ENCODE results near the gene FIGNL2. TPM values are rescaled to one million over a fixed set of nuclear protein-coding genes. Genes with fewer than 3 reads are reported as not detected.

Gene FIGNL2
- total RNA-seq, 1 experiment from 2014 or later: 0.27 TPM

DNA sequence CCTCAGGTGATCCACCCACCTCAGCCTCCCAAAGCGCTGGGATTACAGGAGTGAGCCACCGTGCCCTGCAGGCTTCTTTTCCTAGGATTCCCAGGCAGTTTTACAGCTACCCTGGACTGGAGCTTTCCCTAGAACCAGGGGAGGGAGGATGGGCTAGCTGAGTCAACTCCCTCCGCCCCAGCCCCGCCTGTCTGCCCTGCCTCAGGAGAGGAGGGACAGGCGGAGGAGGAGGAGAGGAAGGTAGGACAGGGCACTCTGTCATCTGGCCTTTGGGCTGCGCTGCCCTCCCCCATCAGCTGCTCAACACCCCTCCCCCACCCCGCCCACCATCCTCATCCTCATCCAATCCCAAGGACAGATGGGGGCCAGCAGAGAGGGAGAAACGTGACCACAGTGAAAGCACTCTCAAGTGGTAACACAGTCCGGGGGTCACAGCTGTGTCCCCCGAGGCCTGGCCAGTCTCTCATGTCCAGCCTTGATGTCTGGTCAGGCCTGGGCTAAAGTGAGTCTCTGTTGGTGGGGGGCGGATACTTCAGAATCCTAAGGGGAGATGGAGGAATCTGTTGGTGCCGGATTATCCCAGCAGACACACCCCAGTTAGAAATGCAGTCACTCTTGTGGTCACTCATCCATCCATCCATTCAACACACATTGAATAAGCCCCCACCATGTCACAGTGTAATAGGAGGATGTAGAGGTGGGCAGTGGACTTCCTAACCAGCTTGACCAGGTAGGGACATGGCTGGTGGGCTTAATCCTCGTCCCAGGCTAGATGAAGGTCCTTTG, 12.3 kb downstream of the FIGNL2 start:
- Histone ChIP-seq H4K20me1 (ENCODE audit: insufficient read depth) (no peaks in the 10 kb centered on the region), H3K36me3 (ENCODE audit: control insufficient read depth in 1 of 2, insufficient read depth in 2 of 2, low read length in 2 of 2) (no peaks in the 10 kb centered on the region), H3K9ac (ENCODE audit: low read length) (no peak overlapping the region), H3K27ac (ENCODE audit: low read depth, low read length) (no peak overlapping the region), H3K9me2 (ENCODE audit: insufficient read depth) (no peaks in the 10 kb centered on the region), H3K27me3 (ENCODE audit: insufficient read depth, low read length) (peaks cover 23% of the 10 kb centered on the region; the same call in 1 of the 2 replicates), H3K4me1 (ENCODE audit: control insufficient read depth in 1 of 2, insufficient read depth in 2 of 2, low read length in 2 of 2) (peaks cover 0 to 9% of the 10 kb centered on the region in 2 experiments; a peak in 1 of 4 replicates), H3K79me2 (ENCODE audit: insufficient read depth, low read length) (no peaks in the 10 kb centered on the region), H3K4me2 (ENCODE audit: low read length) (peak overlapping the region; percentile 19; the same call in 1 of the 2 replicates), H3K9me3 (ENCODE audit: control insufficient read depth in 1 of 2, insufficient read depth in 1 of 2, low read depth in 1 of 2, low read length in 2 of 2) (no peaks in the 10 kb centered on the region), H3K4me3 (replicated peaks in 1 of 2; ENCODE audit: low read depth in 1 of 2, low read length in 2 of 2) (no peak overlapping the region), H2AFZ (ENCODE audit: low read depth, low read length, poor library complexity, severe bottlenecking) (no peak overlapping the region)
- BruUV-seq (replicated peaks): no TSS peak
- ChIA-PET RAD21 (ENCODE audit: low non-redundant PET in 1 of 2, low total read pairs in 2 of 2, uncharacterized antibody in 2 of 2, unreplicated experiment in 2 of 2) (no interaction called here), POLR2A (no interaction called here), CTCF (interaction anchor here (3.0 kb wide), 1 partner anchor 12 kb away, joined by 12 read pairs; no protein-coding TSS in a partner anchor)
- TF ChIP-seq, protein P1, sequence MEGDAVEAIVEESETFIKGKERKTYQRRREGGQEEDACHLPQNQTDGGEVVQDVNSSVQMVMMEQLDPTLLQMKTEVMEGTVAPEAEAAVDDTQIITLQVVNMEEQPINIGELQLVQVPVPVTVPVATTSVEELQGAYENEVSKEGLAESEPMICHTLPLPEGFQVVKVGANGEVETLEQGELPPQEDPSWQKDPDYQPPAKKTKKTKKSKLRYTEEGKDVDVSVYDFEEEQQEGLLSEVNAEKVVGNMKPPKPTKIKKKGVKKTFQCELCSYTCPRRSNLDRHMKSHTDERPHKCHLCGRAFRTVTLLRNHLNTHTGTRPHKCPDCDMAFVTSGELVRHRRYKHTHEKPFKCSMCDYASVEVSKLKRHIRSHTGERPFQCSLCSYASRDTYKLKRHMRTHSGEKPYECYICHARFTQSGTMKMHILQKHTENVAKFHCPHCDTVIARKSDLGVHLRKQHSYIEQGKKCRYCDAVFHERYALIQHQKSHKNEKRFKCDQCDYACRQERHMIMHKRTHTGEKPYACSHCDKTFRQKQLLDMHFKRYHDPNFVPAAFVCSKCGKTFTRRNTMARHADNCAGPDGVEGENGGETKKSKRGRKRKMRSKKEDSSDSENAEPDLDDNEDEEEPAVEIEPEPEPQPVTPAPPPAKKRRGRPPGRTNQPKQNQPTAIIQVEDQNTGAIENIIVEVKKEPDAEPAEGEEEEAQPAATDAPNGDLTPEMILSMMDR (IDR thresholded peaks at IDR 0.05 in 2 of 3, conservative IDR thresholded peaks at IDR 0.05 in 1 of 3; ENCODE audit: borderline replicate concordance in 1 of 3, insufficient read depth in 1 of 3, low read depth in 2 of 3, low read length in 2 of 3): no peak
- no peak for TF ChIP-seq SRF (IDR thresholded peaks at IDR 0.05; ENCODE audit: low read depth)
- TF ChIP-seq JUND (IDR thresholded peaks at IDR 0.05): no peak
- no peak for TF ChIP-seq POLR2AphosphoS5 (IDR thresholded peaks at IDR 0.05; ENCODE audit: low read depth, low read length)
- no peak for TF ChIP-seq TCF7L2 (IDR thresholded peaks at IDR 0.05; ENCODE audit: borderline replicate concordance, extremely low read depth, insufficient read depth, insufficient read length)
- no peak for TF ChIP-seq POLR2A (IDR thresholded peaks at IDR 0.05; ENCODE audit: borderline replicate concordance, extremely low read depth, insufficient read depth, insufficient read length)
- TF ChIP-seq EZH2phosphoT487 (IDR thresholded peaks at IDR 0.05; ENCODE audit: borderline replicate concordance): no peak
- TF ChIP-seq ZFX (IDR thresholded peaks at IDR 0.05): no peak
- TF ChIP-seq SP1 (IDR thresholded peaks at IDR 0.05; ENCODE audit: low read depth): no peak
- no peak for TF ChIP-seq CEBPB (IDR thresholded peaks at IDR 0.05; ENCODE audit: low read depth)
- no peak for TF ChIP-seq RAD21 (IDR thresholded peaks at IDR 0.05; ENCODE audit: low read depth)
- no peak for TF ChIP-seq EGR1 (IDR thresholded peaks at IDR 0.05; ENCODE audit: low read depth)
- TF ChIP-seq REST (IDR thresholded peaks at IDR 0.05; ENCODE audit: low read depth): no peak
- TF ChIP-seq, protein P2, sequence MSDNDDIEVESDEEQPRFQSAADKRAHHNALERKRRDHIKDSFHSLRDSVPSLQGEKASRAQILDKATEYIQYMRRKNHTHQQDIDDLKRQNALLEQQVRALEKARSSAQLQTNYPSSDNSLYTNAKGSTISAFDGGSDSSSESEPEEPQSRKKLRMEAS (IDR thresholded peaks at IDR 0.05): no peak
- intact Hi-C loops (cut with micrococcal nuclease): no loop called here
- ATAC-seq (peak; percentile 72), DNase-seq (ENCODE audit: low read depth, low spot score) (no peak)
